B cell (primary cell): ENCODE data around the gene PSAPL1. TPM values are rescaled to one million over a fixed set of nuclear protein-coding genes. Genes with fewer than 3 reads are reported as not detected.

Experiments used
- ATAC-seq: fragments of 200-7000 bp; cut with Tn5 transposase; one replicate; pipeline ENCODE4 v1.10.0; 2021; ENCODE audit warnings: low read depth, mild to moderate bottlenecking, moderate number of reproducible peaks, moderate library complexity
- CTCF ChIA-PET: fragments of 350-600 bp; sonication (Branson Sonifier 250); formaldehyde crosslinking; loops from one replicate; lab custom pipeline; 2021; ENCODE audit warnings: antibody characterized with exemption, inconsistent platforms; lab: Charles Lee
- POLR2A ChIA-PET: fragments of 350-600 bp; sonication (Branson Sonifier 250); formaldehyde crosslinking; loops from one replicate; lab custom pipeline; 2021; ENCODE audit warnings: antibody characterized with exemption; lab: Charles Lee
- DNase-seq: peaks from one replicate; pipeline ENCODE4 v3.0.0; 2013
- H2AFZ ChIP-seq: 2 replicates; pipeline ENCODE4 v1.6.1; 2012; ENCODE audit warnings: mild to moderate bottlenecking, low read depth, low read length; ENCODE audit not compliant: insufficient read depth, poor library complexity, severe bottlenecking
- H3K27ac ChIP-seq, 2 donors: 1 replicate in 1 of 2; 2 replicates in 1 of 2; pipeline ENCODE4 v1.5.1; 2012 to 2013; ENCODE audit warnings: low read length in 2 of 2, mild to moderate bottlenecking in 2 of 2, moderate library complexity in 1 of 2
- H3K27me3 ChIP-seq, 4 experiments: fragments of 200-600 bp in 1 of 4; sonication (generic) in 1 of 4; replicated peaks in 1 of 4; 1 replicate in 2 of 4; 2 replicates in 2 of 4; pipeline versions ENCODE4 v1.6.1 to v1.7.0; 2013 to 2016; ENCODE audit warnings: low read length in 3 of 4, mild to moderate bottlenecking in 2 of 4, mixed read lengths in 1 of 4, moderate library complexity in 1 of 4; ENCODE audit not compliant: insufficient read depth in 4 of 4, control insufficient read depth in 3 of 4; ENCODE audit errors: control extremely low read depth in 1 of 4
- H3K36me3 ChIP-seq, 2 experiments: replicated peaks in 1 of 2; 1 replicate in 1 of 2; 2 replicates in 1 of 2; pipeline versions ENCODE4 v1.6.1 to v1.7.1; 2013; ENCODE audit warnings: low read length in 1 of 2; ENCODE audit not compliant: insufficient read depth in 2 of 2, control insufficient read depth in 1 of 2; ENCODE audit errors: control extremely low read depth in 1 of 2, extremely low read depth in 1 of 2
- H3K4me1 ChIP-seq, 2 donors: fragments of 200-600 bp in 1 of 2; sonication (generic) in 1 of 2; 1 replicate in 1 of 2; 2 replicates in 1 of 2; pipeline versions ENCODE4 v1.5.1 to v1.6.1; 2013 to 2017; ENCODE audit warnings: low read length in 2 of 2; ENCODE audit not compliant: control insufficient read depth in 2 of 2, insufficient read depth in 2 of 2
- H3K4me2 ChIP-seq: replicated peaks from 2 replicates; pipeline ENCODE3; 2012; ENCODE audit warnings: mild to moderate bottlenecking, low read depth, low read length; ENCODE audit not compliant: poor library complexity, severe bottlenecking
- H3K4me3 ChIP-seq, 5 experiments: fragments of 200-600 bp in 1 of 5; sonication (generic) in 1 of 5; 1 replicate in 3 of 5; 2 replicates in 2 of 5; pipeline versions ENCODE4 v1.5.1 to v1.7.0; 2011 to 2016; ENCODE audit warnings: low read length in 4 of 5, mild to moderate bottlenecking in 4 of 5, low read depth in 2 of 5, control low read depth in 1 of 5, moderate library complexity in 1 of 5; ENCODE audit not compliant: insufficient read depth in 1 of 5; ENCODE audit errors: control extremely low read depth in 1 of 5, extremely low read depth in 1 of 5
- H3K79me2 ChIP-seq: fragments of 200-600 bp; sonication (generic); one replicate; pipeline ENCODE4 v1.6.0; 2016; ENCODE audit warnings: low read length; ENCODE audit not compliant: control insufficient read depth, insufficient read depth
- H3K9ac ChIP-seq: fragments of 200-600 bp; sonication (generic); 2 replicates; pipeline ENCODE4 v1.6.1; 2017; ENCODE audit warnings: mild to moderate bottlenecking, low read length, moderate library complexity
- H3K9me3 ChIP-seq, 3 donors: one replicate each; pipeline versions ENCODE4 v1.6.1 to v1.7.1; 2013; ENCODE audit warnings: low read length in 2 of 3; ENCODE audit not compliant: control insufficient read depth in 2 of 3, insufficient read depth in 1 of 3; ENCODE audit errors: control extremely low read depth in 1 of 3
- H4K20me1 ChIP-seq: 2 replicates; pipeline ENCODE4 v1.6.0; 2012; ENCODE audit warnings: mild to moderate bottlenecking, low read length; ENCODE audit not compliant: insufficient read depth, control insufficient read depth, poor library complexity, severe bottlenecking
- H3K27ac Mint-ChIP-seq: one replicate; pipeline ENCODE4 v1.8.0; 2021; ENCODE audit warnings: mixed read lengths
- H3K27me3 Mint-ChIP-seq: one replicate; pipeline ENCODE4 v1.8.0; 2021; ENCODE audit warnings: mixed read lengths
- H3K4me1 Mint-ChIP-seq: one replicate; pipeline ENCODE4 v1.8.0; 2021; ENCODE audit warnings: mixed read lengths
- H3K4me3 Mint-ChIP-seq: one replicate; pipeline ENCODE4 v1.8.0; 2021; ENCODE audit warnings: mixed read lengths
- H3K9me3 Mint-ChIP-seq: one replicate; pipeline ENCODE4 v1.8.0; 2022; ENCODE audit warnings: mixed read lengths; ENCODE audit not compliant: insufficient read depth
- EZH2 ChIP-seq: IDR thresholded peaks from 2 replicates; pipeline ENCODE4 v1.6.1; 2012; ENCODE audit warnings: borderline replicate concordance, low read depth, mild to moderate bottlenecking, moderate library complexity, low read length; ENCODE audit not compliant: insufficient read depth, poor library complexity, severe bottlenecking
- WGBS: methylation state at CpG from one replicate; pipeline ENCODE4 v1.1.5; 2013; ENCODE audit warnings: missing lambda C conversion rate; ENCODE audit not compliant: insufficient coverage; 5-methylcytosine and 5-hydroxymethylcytosine counted together
- intact Hi-C: fragments of 100-400 bp; cut with micrococcal nuclease; formaldehyde crosslinking; loops from one replicate; pipeline ENCODE4 v1.10.0; 2022
- polyA plus RNA-seq: library from polyadenylated mRNA; depleted of rRNA; stranded (reverse); fragments of >200 nt; gene quantifications from 2 replicates; pipeline ENCODE4 v1.2.3, GENCODE V29; 2012
- total RNA-seq, 2 donors: library from RNA; stranded (reverse); fragments of 120-200 nt in 1 of 2; gene quantifications; 1 replicate in 1 of 2; 2 replicates in 1 of 2; pipeline versions ENCODE4 v1.2.3 to v1.2.4, GENCODE V29; 2013 to 2022
- TF ChIP-seq, protein P1 (sequence below): fragments of 200-600 bp; IDR thresholded peaks from one replicate; pipeline ENCODE4 v1.8.0; 2022; ENCODE audit warnings: antibody characterized with exemption, mild to moderate bottlenecking

Gene PSAPL1
- total and polyA plus RNA-seq, 2 donors (not counting 1 experiment from before 2014, with no cell fraction given), result not detected

DNA sequence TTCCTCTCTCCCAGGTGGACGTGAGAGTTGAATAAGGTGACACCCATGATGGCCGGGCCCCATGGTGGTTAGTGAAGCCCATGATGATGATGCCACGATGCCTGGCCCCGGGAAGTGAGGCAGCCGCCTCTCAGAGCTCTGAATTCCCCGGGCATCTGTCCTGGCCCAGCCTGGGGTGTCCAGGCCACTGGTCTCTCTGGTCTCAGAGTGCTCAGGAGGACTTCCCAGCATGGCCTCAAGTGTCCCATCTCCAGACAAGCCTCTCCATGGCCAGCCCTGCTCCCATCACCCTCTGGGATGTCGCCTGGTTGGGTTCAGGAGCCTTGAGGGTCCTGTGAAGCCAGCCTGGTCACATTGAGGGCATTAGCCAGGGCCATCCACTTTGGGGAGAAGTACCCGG lies 24.7 kb upstream of the PSAPL1 start:
- no peaks in the 10 kb centered on the region for H4K20me1 ChIP-seq
- no peak overlapping the region for H3K27ac Mint-ChIP-seq
- DNase-seq (no peak), ATAC-seq (no peak)
- peaks cover 0 to 24% (median 0%) of the 10 kb centered on the region in 3 donors for H3K9me3 ChIP-seq
- no peaks in the 10 kb centered on the region for H3K27me3 ChIP-seq
- no peaks in the 10 kb centered on the region for H3K4me1 ChIP-seq
- no peak overlapping the region for H3K4me3 ChIP-seq
- no peak overlapping the region for H3K4me2 ChIP-seq
- no peaks in the 10 kb centered on the region for H3K36me3 ChIP-seq
- no peak overlapping the region for H2AFZ ChIP-seq
- H3K4me3 Mint-ChIP-seq, result no peak overlapping the region
- no peak overlapping the region for H3K9ac ChIP-seq
- no peak for TF ChIP-seq EZH2
- TF ChIP-seq, protein P1, sequence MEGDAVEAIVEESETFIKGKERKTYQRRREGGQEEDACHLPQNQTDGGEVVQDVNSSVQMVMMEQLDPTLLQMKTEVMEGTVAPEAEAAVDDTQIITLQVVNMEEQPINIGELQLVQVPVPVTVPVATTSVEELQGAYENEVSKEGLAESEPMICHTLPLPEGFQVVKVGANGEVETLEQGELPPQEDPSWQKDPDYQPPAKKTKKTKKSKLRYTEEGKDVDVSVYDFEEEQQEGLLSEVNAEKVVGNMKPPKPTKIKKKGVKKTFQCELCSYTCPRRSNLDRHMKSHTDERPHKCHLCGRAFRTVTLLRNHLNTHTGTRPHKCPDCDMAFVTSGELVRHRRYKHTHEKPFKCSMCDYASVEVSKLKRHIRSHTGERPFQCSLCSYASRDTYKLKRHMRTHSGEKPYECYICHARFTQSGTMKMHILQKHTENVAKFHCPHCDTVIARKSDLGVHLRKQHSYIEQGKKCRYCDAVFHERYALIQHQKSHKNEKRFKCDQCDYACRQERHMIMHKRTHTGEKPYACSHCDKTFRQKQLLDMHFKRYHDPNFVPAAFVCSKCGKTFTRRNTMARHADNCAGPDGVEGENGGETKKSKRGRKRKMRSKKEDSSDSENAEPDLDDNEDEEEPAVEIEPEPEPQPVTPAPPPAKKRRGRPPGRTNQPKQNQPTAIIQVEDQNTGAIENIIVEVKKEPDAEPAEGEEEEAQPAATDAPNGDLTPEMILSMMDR, result no peak
- H3K27ac ChIP-seq, result no peak overlapping the region
- POLR2A ChIA-PET, result no interaction called here
- intact Hi-C loops, result no loop called here
- peaks cover 3% of the 10 kb centered on the region for H3K27me3 Mint-ChIP-seq
- no peaks in the 10 kb centered on the region for H3K9me3 Mint-ChIP-seq
- CTCF ChIA-PET, result no interaction called here
- H3K4me1 Mint-ChIP-seq, result no peaks in the 10 kb centered on the region
- H3K79me2 ChIP-seq, result no peaks in the 10 kb centered on the region
- 77% methylated on average over 8 of the region's 8 CpGs for WGBS

DNA sequence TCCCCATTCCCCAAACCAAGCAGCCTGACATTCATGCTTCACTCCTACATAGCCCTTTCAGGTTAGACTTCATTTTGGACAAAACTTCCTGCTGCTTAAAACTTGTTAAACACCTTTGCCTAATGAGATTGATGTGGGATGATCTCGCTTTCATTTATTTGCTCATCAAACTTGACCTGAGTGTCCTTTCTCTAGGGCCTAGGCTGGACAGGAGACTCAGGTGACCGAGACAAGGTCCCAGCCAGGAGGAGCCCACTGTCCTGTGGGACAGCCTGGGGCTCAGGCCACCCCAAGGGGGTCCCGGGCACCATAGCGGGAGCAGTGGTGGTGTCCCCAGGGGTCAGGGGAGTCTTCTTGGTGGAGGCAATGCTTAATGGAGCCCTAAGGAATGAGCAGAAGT lies 23.7 kb upstream of the PSAPL1 start:
- 88% methylated on average over 4 of the region's 4 CpGs for WGBS
- ChIA-PET POLR2A (no interaction called here), CTCF (no interaction called here)
- intact Hi-C loops, result no loop called here
- no peak overlapping the region for H3K4me2 ChIP-seq
- H3K4me1 Mint-ChIP-seq, result no peaks in the 10 kb centered on the region
- no peak overlapping the region for H3K27ac Mint-ChIP-seq
- no peaks in the 10 kb centered on the region for H3K36me3 ChIP-seq
- H3K9me3 ChIP-seq, result peaks cover 0 to 24% (median 0%) of the 10 kb centered on the region in 3 donors
- DNase-seq (no peak), ATAC-seq (no peak)
- H3K9ac ChIP-seq, result no peak overlapping the region
- H3K27ac ChIP-seq, result no peak overlapping the region
- H3K27me3 ChIP-seq, result no peaks in the 10 kb centered on the region
- H3K79me2 ChIP-seq, result no peaks in the 10 kb centered on the region
- H4K20me1 ChIP-seq, result no peaks in the 10 kb centered on the region
- no peaks in the 10 kb centered on the region for H3K9me3 Mint-ChIP-seq
- no peak overlapping the region for H2AFZ ChIP-seq
- H3K4me3 ChIP-seq, result no peak overlapping the region
- TF ChIP-seq, protein P1, result no peak
- no peak for TF ChIP-seq EZH2
- H3K4me3 Mint-ChIP-seq, result no peak overlapping the region
- peaks cover 3% of the 10 kb centered on the region for H3K27me3 Mint-ChIP-seq
- no peaks in the 10 kb centered on the region for H3K4me1 ChIP-seq
